ENCODE data around the gene KCNC3.

KCNC3 gene

GRCh38 chr19:50328873-50329145 lies 368 bp downstream of the KCNC3 start:
- Histone ChIP-seq H3K4me3 (ENCODE audit: insufficient read length, low read depth) (peak overlapping the region; percentile 77), H3K4me1 (ENCODE audit: insufficient read depth, insufficient read length) (peaks cover 4% of the 10 kb centered on the region), H3K36me3 (ENCODE audit: insufficient read depth, insufficient read length, low read length) (peaks cover 6% of the 10 kb centered on the region), H3K9ac (ENCODE audit: insufficient read length, low read depth) (no peak overlapping the region), H3K27me3 (ENCODE audit: insufficient read depth, insufficient read length) (no peaks in the 10 kb centered on the region), H3K9me3 (ENCODE audit: insufficient read depth, low read length) (no peaks in the 10 kb centered on the region)
- TF ChIP-seq ZNF274 (IDR thresholded peaks at IDR 0.05; ENCODE audit: low read depth, low read length) = no peak
- TF ChIP-seq SUZ12 (IDR thresholded peaks at IDR 0.05; ENCODE audit: extremely low read depth, insufficient read depth, insufficient read length) = no peak
- no peak for TF ChIP-seq YY1 (IDR thresholded peaks at IDR 0.05; ENCODE audit: insufficient read depth, insufficient read length)
- no peak for DNase-seq (ENCODE audit: low read depth, low spot score)

DNA sequence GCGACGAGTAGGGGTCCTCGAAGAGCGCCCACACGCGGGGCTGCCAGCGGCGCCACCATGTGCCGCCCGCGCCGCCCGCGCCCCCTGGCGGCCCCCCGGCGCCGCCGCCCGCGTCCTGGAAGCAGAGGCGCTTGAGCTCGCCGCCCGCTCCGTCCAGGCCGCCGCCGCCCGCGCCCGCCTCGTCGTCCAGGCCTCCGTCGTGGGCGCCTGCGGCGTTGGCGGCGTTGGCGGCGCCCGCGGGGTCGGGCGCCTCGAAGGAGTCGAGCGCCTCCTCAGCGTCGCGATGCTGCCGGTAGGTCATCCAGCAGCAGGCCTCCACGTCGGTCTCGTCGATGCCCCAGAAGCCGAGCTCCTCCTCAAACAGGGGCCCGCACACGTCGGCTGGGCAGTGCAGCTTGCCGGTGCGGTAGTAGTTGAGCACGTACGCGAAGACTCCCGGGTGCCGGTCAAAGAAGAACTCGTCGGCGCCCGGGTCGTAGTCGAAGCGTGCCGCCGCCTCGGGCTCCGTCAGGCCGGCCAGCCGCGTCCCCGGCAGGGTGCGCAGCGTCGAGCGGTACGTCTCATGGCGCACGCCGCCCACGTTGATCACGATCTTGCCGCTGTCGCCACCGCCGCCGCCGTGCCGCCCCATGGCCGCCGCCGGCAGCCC lies 829 bp downstream of the KCNC3 start:
- DNase-seq (ENCODE audit: low read depth, low spot score) = no peak
- H3K4me1 ChIP-seq (ENCODE audit: insufficient read depth, insufficient read length) = peaks cover 4% of the 10 kb centered on the region
- H3K4me3 ChIP-seq (ENCODE audit: insufficient read length, low read depth) = peak overlapping the region; percentile 77
- no peak for TF ChIP-seq ZNF274 (IDR thresholded peaks at IDR 0.05; ENCODE audit: low read depth, low read length)
- TF ChIP-seq SUZ12 (IDR thresholded peaks at IDR 0.05; ENCODE audit: extremely low read depth, insufficient read depth, insufficient read length) = no peak
- no peak for TF ChIP-seq YY1 (IDR thresholded peaks at IDR 0.05; ENCODE audit: insufficient read depth, insufficient read length)
- H3K9me3 ChIP-seq (ENCODE audit: insufficient read depth, low read length) = no peaks in the 10 kb centered on the region
- no peaks in the 10 kb centered on the region for H3K27me3 ChIP-seq (ENCODE audit: insufficient read depth, insufficient read length)
- peak overlapping the region; percentile 86 for H3K9ac ChIP-seq (ENCODE audit: insufficient read length, low read depth)
- H3K36me3 ChIP-seq (ENCODE audit: insufficient read depth, insufficient read length, low read length) = peaks cover 11% of the 10 kb centered on the region

DNA sequence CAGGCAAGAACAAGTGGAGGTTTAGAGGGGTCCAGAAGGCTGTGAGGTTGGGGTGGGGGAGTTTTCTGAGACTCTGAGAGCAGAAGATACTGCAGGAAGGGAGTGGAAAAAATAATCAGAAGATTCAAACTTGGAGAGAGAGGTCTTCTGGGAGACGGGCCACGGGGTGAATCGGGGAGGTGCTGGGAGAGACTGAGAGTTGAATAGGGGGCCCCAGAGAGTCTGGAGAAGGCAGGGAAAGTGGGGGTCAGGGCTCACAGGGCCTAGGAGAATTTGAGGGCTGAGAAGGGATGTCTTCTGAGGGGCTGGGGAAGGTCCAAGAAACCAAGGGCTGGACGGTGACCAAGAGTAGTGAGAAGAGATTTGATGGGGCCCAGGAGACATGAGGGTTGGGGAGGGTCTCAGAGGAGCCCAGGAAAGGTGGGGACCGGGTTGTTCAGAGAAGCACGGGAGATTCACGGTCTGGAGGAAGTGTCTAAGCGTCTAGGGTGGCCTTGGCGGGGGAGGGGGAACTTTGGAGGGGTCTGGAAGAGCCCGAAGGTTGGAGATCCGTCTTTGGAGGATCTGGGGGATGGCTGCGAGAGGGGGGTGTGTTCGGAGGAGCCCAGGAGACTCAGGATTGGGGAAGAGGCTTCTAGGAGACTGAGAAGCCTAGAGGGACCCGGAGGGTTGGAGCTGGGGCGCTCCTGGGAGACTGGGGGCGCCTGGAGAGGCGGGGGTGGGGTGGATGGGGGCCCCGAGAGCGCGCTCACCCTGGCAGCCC lies 1.5 kb downstream of the KCNC3 start:
- Histone ChIP-seq H3K36me3 (ENCODE audit: insufficient read depth, insufficient read length, low read length) (peaks cover 15% of the 10 kb centered on the region), H3K4me1 (ENCODE audit: insufficient read depth, insufficient read length) (peaks cover 4% of the 10 kb centered on the region), H3K4me3 (ENCODE audit: insufficient read length, low read depth) (peak overlapping the region; percentile 77), H3K9me3 (ENCODE audit: insufficient read depth, low read length) (no peaks in the 10 kb centered on the region), H3K27me3 (ENCODE audit: insufficient read depth, insufficient read length) (no peaks in the 10 kb centered on the region), H3K9ac (ENCODE audit: insufficient read length, low read depth) (peak overlapping the region; percentile 53)
- TF ChIP-seq SUZ12 (IDR thresholded peaks at IDR 0.05; ENCODE audit: extremely low read depth, insufficient read depth, insufficient read length) (no peak), ZNF274 (IDR thresholded peaks at IDR 0.05; ENCODE audit: low read depth, low read length) (no peak), YY1 (IDR thresholded peaks at IDR 0.05; ENCODE audit: insufficient read depth, insufficient read length) (no peak)
- no peak for DNase-seq (ENCODE audit: low read depth, low spot score)

GRCh38 chr19:50327013-50327412 lies 2.2 kb downstream of the KCNC3 start:
- DNase-seq (ENCODE audit: low read depth, low spot score) = no peak
- Histone ChIP-seq H3K27me3 (ENCODE audit: insufficient read depth, insufficient read length) (no peaks in the 10 kb centered on the region), H3K4me3 (ENCODE audit: insufficient read length, low read depth) (peak overlapping the region; percentile 77), H3K36me3 (ENCODE audit: insufficient read depth, insufficient read length, low read length) (peaks cover 21% of the 10 kb centered on the region), H3K4me1 (ENCODE audit: insufficient read depth, insufficient read length) (peaks cover 4% of the 10 kb centered on the region), H3K9ac (ENCODE audit: insufficient read length, low read depth) (peak overlapping the region; percentile 54), H3K9me3 (ENCODE audit: insufficient read depth, low read length) (no peaks in the 10 kb centered on the region)
- TF ChIP-seq SUZ12 (IDR thresholded peaks at IDR 0.05; ENCODE audit: extremely low read depth, insufficient read depth, insufficient read length) (no peak), YY1 (IDR thresholded peaks at IDR 0.05; ENCODE audit: insufficient read depth, insufficient read length) (no peak), ZNF274 (IDR thresholded peaks at IDR 0.05; ENCODE audit: low read depth, low read length) (no peak)

DNA sequence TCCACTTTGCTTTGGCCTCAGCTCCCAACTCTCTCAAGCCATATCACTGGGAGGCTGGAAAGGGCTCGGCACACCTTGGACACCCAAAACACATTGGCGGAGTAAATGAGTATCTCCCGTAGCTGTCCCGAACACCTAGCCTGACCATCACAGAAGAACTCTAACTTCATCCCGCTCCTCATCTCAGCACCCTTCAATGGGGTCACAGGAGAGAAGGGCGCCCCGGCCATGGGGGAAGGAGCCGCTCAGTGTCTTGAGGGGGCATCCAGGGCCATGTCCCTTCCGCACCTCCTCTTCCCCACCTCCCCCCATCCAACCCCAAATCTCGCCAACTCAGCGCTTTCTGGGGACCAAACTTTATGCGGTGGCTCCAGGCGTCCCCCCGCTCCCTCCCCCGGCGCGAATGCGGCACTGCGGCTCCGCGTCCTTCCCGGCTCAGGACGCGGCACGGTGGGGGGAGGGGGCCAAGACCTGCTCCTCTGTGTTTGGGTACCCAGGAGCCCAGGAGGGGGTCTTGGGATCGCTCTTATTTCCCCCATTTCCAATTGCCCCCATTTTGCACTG lies 3.0 kb downstream of the KCNC3 start:
- Histone ChIP-seq H3K36me3 (ENCODE audit: insufficient read depth, insufficient read length, low read length) (peaks cover 22% of the 10 kb centered on the region), H3K9ac (ENCODE audit: insufficient read length, low read depth) (peak overlapping the region; percentile 54), H3K9me3 (ENCODE audit: insufficient read depth, low read length) (no peaks in the 10 kb centered on the region), H3K4me3 (ENCODE audit: insufficient read length, low read depth) (peak overlapping the region; percentile 77), H3K27me3 (ENCODE audit: insufficient read depth, insufficient read length) (no peaks in the 10 kb centered on the region), H3K4me1 (ENCODE audit: insufficient read depth, insufficient read length) (peaks cover 2% of the 10 kb centered on the region)
- no peak for DNase-seq (ENCODE audit: low read depth, low spot score)
- TF ChIP-seq SUZ12 (IDR thresholded peaks at IDR 0.05; ENCODE audit: extremely low read depth, insufficient read depth, insufficient read length) = no peak
- TF ChIP-seq ZNF274 (IDR thresholded peaks at IDR 0.05; ENCODE audit: low read depth, low read length) = no peak
- TF ChIP-seq YY1 (IDR thresholded peaks at IDR 0.05; ENCODE audit: insufficient read depth, insufficient read length) = no peak

DNA sequence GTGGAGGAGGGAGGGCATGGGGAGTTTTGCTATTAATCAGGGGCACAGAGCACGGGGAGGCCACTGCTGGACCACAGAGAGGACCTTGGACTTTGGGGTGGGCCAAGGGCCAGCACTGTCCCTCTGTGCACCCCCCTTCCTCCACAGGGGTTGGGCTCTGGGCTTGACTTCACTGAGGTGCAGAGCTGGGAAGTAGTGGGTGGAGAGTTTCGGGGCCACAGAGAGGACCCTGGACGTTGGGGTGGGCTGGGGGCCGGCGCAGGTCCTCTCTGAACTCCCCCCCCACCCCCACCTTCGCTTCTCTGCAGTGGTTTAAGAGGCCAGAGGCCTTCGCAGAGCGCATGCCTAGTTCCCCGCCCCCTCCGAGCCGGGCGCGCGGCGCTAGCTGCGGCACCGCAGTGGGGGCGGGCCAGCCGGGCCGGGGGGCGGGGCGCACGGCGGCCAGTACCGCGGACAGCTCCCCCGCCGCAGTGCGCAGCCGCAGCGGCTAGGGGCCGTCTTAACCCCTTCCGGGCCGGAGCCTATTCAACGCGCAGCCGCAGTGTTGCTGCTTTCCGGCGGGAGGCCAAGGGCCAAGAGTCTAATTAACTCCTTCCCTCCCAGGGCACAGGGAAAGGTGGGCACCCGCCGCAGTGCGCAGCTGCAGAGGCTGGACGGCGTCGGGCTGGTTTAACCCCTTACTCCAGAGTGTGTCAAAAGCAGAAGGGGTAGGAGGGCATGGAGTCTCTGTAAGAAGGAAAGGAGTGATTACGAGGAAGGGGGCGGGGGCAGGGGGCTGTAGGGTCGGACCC lies 3.7 kb downstream of the KCNC3 start:
- DNase-seq (ENCODE audit: low read depth, low spot score) = no peak
- no peaks in the 10 kb centered on the region for H3K27me3 ChIP-seq (ENCODE audit: insufficient read depth, insufficient read length)
- TF ChIP-seq ZNF274 (IDR thresholded peaks at IDR 0.05; ENCODE audit: low read depth, low read length) = no peak
- H3K9ac ChIP-seq (ENCODE audit: insufficient read length, low read depth) = peak overlapping the region; percentile 72
- peaks cover 23% of the 10 kb centered on the region for H3K36me3 ChIP-seq (ENCODE audit: insufficient read depth, insufficient read length, low read length)
- H3K4me3 ChIP-seq (ENCODE audit: insufficient read length, low read depth) = peak overlapping the region; percentile 77
- peaks cover 2% of the 10 kb centered on the region for H3K4me1 ChIP-seq (ENCODE audit: insufficient read depth, insufficient read length)
- H3K9me3 ChIP-seq (ENCODE audit: insufficient read depth, low read length) = no peaks in the 10 kb centered on the region

DNA sequence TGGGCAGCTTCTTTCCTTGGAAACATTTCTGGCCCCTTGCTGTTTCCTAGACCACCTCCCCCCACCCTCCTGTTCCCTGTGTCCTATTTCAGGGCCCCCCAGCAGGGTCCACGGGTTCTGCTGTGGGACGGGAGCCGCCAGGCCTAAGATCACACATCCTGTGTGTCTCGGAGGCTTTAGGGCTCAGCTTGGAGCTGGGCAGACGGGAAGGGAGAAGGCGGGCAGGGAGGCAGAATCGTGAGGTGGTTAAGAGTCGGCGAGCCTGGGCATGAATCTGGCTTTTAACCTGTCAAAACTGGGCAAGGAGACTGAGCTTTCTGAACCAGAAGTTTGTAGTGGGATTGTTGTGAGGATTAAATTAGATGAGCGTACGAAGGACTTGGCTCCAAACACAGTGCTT lies 4.8 kb downstream of the KCNC3 start:
- no peak for DNase-seq (ENCODE audit: low read depth, low spot score)
- no peak overlapping the region for H3K4me3 ChIP-seq (ENCODE audit: insufficient read length, low read depth)
- no peak overlapping the region for H3K9ac ChIP-seq (ENCODE audit: insufficient read length, low read depth)
- TF ChIP-seq YY1 (IDR thresholded peaks at IDR 0.05; ENCODE audit: insufficient read depth, insufficient read length) (no peak), ZNF274 (IDR thresholded peaks at IDR 0.05; ENCODE audit: low read depth, low read length) (no peak), SUZ12 (IDR thresholded peaks at IDR 0.05; ENCODE audit: extremely low read depth, insufficient read depth, insufficient read length) (no peak)
- no peaks in the 10 kb centered on the region for H3K27me3 ChIP-seq (ENCODE audit: insufficient read depth, insufficient read length)
- H3K36me3 ChIP-seq (ENCODE audit: insufficient read depth, insufficient read length, low read length) = peaks cover 30% of the 10 kb centered on the region
- H3K4me1 ChIP-seq (ENCODE audit: insufficient read depth, insufficient read length) = peaks cover 2% of the 10 kb centered on the region
- H3K9me3 ChIP-seq (ENCODE audit: insufficient read depth, low read length) = no peaks in the 10 kb centered on the region

Measured in NT2/D1 (cell line).